ENCODE results near the gene NPAS3. TPM values are rescaled to one million over a fixed set of nuclear protein-coding genes. Genes with fewer than 3 reads are reported as not detected.

The NPAS3 gene
- total RNA-seq, 1 donor from 2014 or later, result 0.70 TPM

- DNase-seq (ENCODE audit: low read depth), result no peak
Observed at GRCh38 chr14:33315217-33315616, 376.5 kb downstream of the NPAS3 start.

- no peak for DNase-seq (ENCODE audit: low read depth)
Observed at GRCh38 chr14:33315721-33316120, 377.0 kb downstream of the NPAS3 start.

GRCh38 chr14:33317675-33318074 is 379.0 kb downstream of the NPAS3 start:
- no peak for DNase-seq (ENCODE audit: low read depth)

GRCh38 chr14:33323979-33324378 is 385.3 kb downstream of the NPAS3 start:
- DNase-seq (ENCODE audit: low read depth), result no peak

- DNase-seq (ENCODE audit: low read depth), result no peak
Observed at GRCh38 chr14:33331176-33331949, 392.7 kb downstream of the NPAS3 start.

GRCh38 chr14:33332497-33332896 is 393.8 kb downstream of the NPAS3 start:
- no peak for DNase-seq (ENCODE audit: low read depth)

- no peak for DNase-seq (ENCODE audit: low read depth)
Observed at GRCh38 chr14:33335366-33335765, 396.7 kb downstream of the NPAS3 start.

- no peak for DNase-seq (ENCODE audit: low read depth)
Observed at GRCh38 chr14:33342299-33342974, 403.8 kb downstream of the NPAS3 start.

GRCh38 chr14:33343016-33343415 is 404.3 kb downstream of the NPAS3 start:
- DNase-seq (ENCODE audit: low read depth), result peak; percentile 15

GRCh38 chr14:33347796-33348195 is 409.1 kb downstream of the NPAS3 start:
- peak; percentile 18 for DNase-seq (ENCODE audit: low read depth)

GRCh38 chr14:33348510-33348909 is 409.8 kb downstream of the NPAS3 start:
- no peak for DNase-seq (ENCODE audit: low read depth)

- no peak for DNase-seq (ENCODE audit: low read depth)
Observed at GRCh38 chr14:33349871-33350270, 411.2 kb downstream of the NPAS3 start.

GRCh38 chr14:33350366-33350990 is 411.8 kb downstream of the NPAS3 start:
- no peak for DNase-seq (ENCODE audit: low read depth)

GRCh38 chr14:33352821-33353220 is 414.1 kb downstream of the NPAS3 start:
- DNase-seq (ENCODE audit: low read depth), result no peak

- no peak for DNase-seq (ENCODE audit: low read depth)
Observed at GRCh38 chr14:33356181-33356580, 417.5 kb downstream of the NPAS3 start.

- no peak for DNase-seq (ENCODE audit: low read depth)
Observed at GRCh38 chr14:33357225-33358010, 418.7 kb downstream of the NPAS3 start.

- DNase-seq (ENCODE audit: low read depth), result no peak
Observed at GRCh38 chr14:33359288-33359881, 420.7 kb downstream of the NPAS3 start.

GRCh38 chr14:33362934-33363333 is 424.3 kb downstream of the NPAS3 start:
- no peak for DNase-seq (ENCODE audit: low read depth)

- DNase-seq (ENCODE audit: low read depth), result no peak
Observed at GRCh38 chr14:33363682-33364081, 425.0 kb downstream of the NPAS3 start.

- DNase-seq (ENCODE audit: low read depth), result no peak
Observed at GRCh38 chr14:33364466-33364865, 425.8 kb downstream of the NPAS3 start.

- DNase-seq (ENCODE audit: low read depth), result no peak
Observed at GRCh38 chr14:33369041-33369440, 430.4 kb downstream of the NPAS3 start.

- no peak for DNase-seq (ENCODE audit: low read depth)
Observed at GRCh38 chr14:33369972-33370371, 431.3 kb downstream of the NPAS3 start.
